ENCODE measurements around the gene SLC44A5.
"Not testable (repeated sequence)": the region's sequence is repeated elsewhere in the genome, so short reads cannot be mapped to it uniquely, and the experiment has no call there.

SLC44A5 gene

GRCh38 chr1:75188892-75189291 is 422.0 kb downstream of the SLC44A5 start:
- no peak for DNase-seq (ENCODE audit: low read depth, low spot score)

DNA sequence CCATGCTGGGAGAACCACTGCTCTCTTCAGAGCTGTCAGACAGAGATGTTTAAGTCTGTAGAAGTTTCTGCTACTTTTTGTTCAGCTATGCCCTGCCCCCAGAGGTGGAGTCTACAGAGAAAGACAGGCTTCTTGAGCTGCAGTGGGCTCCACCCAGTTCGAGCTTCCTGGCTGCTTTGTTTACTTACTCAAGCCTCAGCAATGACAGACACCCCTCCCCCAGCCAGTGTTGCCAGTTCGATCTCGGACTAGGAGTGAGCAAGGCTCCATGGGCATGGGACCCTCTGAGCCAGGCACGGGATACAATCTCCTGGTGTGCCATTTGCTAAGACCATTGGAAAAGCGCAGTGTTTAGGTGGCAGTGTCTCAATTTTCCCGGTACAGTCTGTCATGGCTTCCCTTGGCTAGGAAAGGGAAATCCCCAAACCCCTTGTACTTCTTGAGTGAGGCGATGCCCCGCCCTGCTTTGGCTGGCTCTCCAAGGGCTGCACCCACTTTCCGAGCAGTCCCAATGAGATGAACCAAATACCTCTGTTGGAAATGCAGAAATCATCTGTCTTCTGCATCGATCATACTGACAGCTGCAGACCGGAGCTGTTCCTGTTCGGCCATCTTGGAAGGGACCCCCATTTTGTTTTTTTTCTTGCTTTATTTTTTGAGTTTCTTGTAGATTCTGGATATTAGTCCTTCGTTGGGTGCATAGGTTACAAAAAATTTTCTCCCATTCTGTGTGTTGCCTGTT is 429.5 kb downstream of the SLC44A5 start:
- not testable (repeated sequence) for DNase-seq (ENCODE audit: low read depth, low spot score)

- DNase-seq (ENCODE audit: low read depth, low spot score): no peak
Measured at GRCh38 chr1:75174031-75174760, 436.7 kb downstream of the SLC44A5 start.

- DNase-seq (ENCODE audit: low read depth, low spot score): no peak
Measured at GRCh38 chr1:75172556-75172955, 438.4 kb downstream of the SLC44A5 start.

GRCh38 chr1:75171876-75172275 is 439.0 kb downstream of the SLC44A5 start:
- no peak for DNase-seq (ENCODE audit: low read depth, low spot score)

DNA sequence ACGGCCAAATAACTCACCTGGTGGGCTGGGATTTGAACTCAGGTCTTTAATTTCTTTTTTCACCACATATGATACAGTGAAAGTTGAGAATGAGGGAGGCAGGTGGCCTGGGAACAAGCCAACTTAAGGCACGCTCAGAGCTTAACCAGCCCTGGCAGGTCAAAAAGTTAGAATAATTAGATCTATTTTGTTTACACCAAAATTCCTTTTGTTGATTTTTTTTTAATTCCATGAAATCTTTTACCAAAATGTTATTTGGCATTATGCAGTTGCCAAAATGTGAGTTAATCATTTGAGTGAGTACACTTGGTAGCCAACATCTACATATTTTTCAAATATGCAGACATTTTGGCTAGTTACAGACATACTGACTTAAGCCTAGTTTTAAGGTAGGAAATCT is 439.9 kb downstream of the SLC44A5 start:
- DNase-seq (ENCODE audit: low read depth, low spot score): no peak

GRCh38 chr1:75170011-75170410 is 440.9 kb downstream of the SLC44A5 start:
- DNase-seq (ENCODE audit: low read depth, low spot score): no peak

- DNase-seq (ENCODE audit: low read depth, low spot score): no peak
Measured at GRCh38 chr1:75166821-75167220, 444.1 kb downstream of the SLC44A5 start.

GRCh38 chr1:75165264-75165663 is 445.6 kb downstream of the SLC44A5 start:
- DNase-seq (ENCODE audit: low read depth, low spot score): no peak

GRCh38 chr1:75159154-75159553 is 451.8 kb downstream of the SLC44A5 start:
- DNase-seq (ENCODE audit: low read depth, low spot score): no peak

Measured in activated naive CD8-positive, alpha-beta T cell treated with anti-CD3 and anti-CD28 coated beads, Interleukin-2, amount 50 U/mL, for 16 hours (primary cell).